Measurements from ENCODE around the gene PTGR3.

The PTGR3 gene

DNA sequence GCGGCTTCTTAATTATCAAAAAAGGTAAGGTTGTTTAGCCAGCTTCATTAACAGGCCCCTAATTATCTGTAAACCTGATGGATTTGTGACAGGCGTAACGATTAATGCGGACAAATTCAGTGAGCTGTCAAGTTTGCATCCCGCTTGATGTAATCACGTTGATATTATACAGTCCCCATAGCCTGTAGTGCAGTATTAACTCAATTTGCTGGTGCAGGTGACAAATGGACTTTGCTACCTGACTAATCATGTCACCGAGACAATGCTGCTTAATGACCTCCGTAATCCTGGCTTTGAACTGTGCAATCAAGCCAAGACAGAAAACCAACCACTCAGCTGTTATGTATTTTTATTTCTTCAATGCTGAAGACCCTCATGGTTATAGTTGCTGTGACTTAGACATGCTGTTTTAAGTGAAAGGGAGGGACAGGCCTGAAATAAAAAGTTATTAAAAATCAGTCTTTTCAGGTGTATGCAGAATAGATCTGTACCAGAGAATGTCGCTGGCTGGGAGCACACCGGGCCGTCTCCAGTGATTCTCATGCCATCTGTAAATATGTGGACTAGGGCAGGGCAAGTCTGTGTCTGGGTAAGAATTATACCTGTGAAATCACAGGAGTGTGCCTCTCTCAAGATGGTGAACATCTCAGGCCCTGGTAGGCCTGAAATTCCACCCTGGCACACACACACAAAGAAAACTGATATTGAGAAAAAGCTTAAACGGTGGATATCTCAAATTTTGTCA, 6.0 kb upstream of the PTGR3 start:
- DNase-seq (ENCODE audit: low spot score), result no peak

DNA sequence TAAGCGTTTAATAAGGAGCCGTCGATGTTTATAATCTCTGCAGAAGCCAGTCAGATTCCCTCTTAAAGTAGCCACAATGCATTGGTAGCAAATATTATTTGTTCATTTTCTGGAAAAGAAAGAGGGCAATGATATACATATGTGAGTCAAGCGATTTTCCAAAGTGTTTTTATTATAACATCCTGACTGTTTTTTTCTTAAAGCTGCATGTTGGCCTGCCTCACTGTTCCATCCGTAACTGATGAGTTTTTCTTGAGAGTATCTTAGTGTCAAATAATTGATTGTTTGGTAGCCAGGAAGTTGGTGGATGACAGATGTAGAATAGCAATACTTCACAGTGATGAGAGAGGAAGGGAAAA, 5.4 kb upstream of the PTGR3 start:
- DNase-seq (ENCODE audit: low spot score), result no peak

DNA sequence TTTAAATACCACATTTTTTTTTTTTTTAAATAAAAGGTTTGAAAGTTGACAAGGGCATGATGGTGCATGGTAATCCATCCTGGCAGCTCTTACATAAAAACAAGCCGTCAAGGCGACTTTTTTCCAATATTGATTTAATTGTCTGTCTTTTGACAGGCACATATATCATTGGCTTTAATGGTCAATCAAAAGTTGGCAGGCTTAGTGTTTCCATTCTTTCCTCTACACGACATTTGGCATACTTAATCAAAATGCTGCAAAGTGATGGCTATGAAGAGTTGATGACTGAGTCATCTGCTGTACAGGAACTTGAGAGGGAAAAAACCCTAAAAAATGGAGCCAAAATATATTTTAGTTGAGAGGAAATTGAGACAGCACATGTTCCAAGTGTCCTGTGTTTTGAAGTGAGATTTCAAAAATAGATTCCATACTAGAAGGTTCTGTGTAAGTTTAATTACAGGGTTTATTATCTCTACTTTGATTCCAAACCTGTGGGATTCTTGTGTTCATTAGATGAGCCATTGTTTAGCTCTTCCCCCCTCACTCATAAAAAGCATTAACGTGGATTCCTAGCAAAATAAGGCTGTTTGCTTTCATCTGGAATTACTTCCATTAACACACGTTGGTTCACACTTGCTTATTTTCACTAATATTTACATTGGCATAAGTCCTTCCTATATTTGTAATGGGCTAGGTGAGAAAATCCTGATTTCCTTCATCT, 4.8 kb upstream of the PTGR3 start:
- no peak for DNase-seq (ENCODE audit: low spot score)

DNA sequence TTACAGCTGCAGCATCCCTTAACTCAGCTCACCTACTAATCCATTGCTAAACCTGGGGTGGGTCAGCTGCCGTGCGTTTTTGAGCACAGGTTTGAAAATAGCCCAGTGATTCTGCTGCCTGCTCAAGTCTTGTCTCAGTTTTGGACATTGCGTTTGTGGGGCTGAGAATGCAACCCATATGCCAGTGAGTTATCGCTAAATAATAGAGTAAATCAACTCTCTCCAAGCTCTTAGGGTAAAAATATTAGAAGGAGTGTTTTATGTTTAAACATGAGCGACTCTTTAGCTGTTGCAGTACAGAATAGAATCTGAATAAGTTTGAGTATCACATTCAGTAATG, 3.8 kb upstream of the PTGR3 start:
- DNase-seq (ENCODE audit: low spot score), result no peak

DNA sequence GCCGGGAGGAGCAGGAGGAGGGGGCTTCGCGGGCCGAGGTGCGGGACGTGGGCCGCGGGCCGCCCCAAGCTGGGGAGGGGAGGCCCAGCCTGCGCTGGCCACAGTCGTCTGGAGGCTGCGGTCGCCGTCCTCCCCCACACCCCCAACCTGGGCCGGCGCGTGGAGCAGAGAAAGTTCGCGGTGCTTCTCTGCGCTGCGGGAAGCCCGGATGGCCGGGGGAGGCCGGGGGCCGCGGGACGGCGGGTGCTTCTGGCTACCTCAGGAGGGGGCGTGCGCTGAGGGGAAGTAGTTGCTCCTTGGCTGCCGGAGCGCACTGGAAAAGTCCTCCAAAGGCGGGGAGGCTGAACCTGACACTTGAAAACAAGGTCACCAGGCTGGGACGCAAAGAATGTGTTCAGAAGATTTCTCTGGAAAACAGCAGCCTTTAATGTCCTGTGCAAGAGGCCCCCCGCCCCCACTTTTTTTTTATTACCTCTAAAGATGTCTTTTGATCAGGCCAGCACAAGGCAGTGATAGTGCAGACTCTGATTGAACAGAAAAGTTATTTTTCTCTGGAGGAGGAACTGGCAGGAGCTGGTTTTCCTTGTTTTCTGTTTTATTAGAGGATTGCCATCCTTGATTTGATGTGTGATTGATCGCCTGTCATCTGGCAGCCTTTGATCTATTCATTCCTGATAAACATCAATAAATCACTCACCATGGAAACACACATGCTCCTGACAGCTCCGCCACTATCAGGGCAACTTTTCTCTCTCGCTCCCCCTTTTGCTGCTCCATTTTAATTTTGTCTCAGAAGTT, 3.2 kb upstream of the PTGR3 start:
- DNase-seq (ENCODE audit: low spot score), result peak; percentile 20

DNA sequence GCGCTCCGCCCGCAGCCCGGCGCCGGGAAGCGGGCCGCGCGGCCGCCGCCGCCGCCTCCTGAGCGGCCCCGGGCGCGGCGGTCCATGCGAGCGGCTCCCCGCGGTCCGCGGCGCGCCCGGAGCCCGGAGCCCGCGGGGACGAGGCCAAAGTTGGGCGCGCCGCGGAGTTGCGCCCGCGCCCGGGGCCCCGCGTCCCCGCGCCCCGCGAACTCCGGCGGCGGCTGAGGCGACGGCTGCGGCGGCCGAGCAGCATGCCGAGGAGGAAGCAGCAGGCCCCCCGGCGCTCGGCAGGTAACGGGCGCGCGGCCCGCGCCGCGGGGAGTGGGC, 2.6 kb upstream of the PTGR3 start:
- no peak for DNase-seq (ENCODE audit: low spot score)

DNA sequence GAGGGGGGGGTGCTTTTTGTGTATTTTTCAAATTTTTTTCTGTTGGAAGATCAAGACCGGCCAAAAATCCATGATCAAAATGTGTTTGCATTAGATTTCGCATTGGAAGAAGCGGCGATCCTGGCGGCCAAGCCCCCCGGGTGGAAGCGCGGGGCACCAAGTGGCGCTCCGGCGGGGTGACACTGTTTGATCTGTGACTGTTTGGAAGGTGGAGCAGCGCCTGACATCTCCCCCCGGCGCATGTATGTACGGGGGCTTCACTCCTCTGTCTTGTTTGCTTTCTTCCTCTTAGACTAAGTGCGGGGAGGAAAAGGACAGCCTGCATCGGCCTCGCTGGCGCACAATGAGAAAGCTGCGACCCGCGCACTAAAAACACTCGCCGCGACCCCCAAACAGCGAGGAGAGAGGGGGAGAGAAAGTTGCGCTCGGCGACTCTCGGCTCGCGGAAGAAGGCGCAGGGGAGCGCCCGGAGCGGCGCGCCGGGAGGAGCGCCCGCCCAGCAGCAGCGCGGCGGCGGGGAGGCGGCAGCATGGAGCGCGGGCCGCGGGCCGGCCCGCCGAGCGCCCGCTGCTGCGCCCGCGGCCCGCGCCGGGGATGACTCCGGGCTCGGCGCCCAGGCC, 2.2 kb upstream of the PTGR3 start:
- peak; percentile 26 for DNase-seq (ENCODE audit: low spot score)

DNA sequence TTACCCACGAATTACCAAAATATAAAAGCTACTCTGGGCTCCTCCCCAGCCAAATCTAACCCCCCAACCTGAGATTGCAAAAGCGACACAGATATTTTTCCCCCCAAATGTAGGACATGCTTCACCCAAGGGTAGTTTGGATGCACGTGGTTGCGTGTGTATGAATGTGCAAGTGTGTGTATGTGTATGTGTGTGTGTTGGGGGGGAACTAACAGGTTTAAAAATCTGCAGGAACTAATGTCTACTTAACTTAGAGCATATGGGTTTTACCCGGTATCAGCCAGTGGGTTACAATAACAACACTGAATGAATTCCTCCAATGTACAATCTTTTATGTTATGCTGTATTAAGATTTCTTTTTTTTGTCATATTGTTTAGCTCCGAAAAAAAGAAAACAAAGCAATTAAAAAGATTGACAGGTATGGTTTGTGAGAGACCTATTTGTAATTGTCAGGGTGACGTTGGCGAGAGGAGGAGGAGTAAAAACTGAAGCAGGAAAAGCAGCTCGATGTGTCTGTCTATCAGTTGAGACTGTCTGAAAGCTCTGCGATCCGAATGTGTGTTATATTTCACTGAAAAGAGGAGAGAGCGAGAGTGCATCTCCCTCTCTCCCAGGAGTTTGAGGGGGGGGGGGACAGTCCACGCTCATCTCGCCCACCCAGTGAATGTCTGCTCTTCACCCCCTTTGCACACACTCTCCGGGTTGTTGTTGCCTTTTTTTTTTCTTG, 1.5 kb upstream of the PTGR3 start, which contains the start of gene TSHZ1:
TSHZ1 (plus strand) TSS at position 524 of the 728 bp plus-strand sequence. CDS start 1,080 bp downstream, outside the sequence.
- peak; percentile 81 for DNase-seq (ENCODE audit: low spot score)

DNA sequence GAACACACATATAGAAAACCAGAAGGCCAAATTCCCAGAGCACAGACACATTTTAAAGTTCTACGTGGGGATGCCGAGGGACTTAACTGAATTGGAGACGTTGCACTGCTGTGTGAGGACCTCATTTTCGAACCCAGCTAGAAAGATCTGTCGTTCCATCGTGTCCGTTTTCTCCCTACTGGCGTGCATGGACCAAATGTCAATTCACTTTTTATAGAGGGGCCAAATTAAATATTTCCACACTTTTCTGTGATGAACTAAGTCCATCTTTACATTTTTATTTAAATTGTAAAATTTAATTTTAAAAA, 966 bp upstream of the PTGR3 start:
- DNase-seq (ENCODE audit: low spot score), result peak; percentile 22

DNA sequence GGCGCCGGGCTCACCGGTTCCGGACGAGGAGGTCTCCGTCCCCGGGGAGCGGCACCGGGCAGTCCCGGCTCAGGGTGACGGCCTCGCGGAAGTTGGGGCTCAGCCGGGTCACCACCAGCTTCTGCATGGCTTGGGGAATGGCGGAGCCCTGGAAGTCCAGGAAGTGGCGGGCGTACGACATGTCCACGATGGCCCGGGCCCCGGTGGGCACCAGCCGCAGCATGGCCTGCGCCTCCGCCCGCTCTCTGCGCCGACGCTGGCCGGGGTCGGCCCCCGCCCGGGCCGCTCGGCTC, 157 bp downstream of the PTGR3 start:
- no peak for DNase-seq (ENCODE audit: low spot score)

DNA sequence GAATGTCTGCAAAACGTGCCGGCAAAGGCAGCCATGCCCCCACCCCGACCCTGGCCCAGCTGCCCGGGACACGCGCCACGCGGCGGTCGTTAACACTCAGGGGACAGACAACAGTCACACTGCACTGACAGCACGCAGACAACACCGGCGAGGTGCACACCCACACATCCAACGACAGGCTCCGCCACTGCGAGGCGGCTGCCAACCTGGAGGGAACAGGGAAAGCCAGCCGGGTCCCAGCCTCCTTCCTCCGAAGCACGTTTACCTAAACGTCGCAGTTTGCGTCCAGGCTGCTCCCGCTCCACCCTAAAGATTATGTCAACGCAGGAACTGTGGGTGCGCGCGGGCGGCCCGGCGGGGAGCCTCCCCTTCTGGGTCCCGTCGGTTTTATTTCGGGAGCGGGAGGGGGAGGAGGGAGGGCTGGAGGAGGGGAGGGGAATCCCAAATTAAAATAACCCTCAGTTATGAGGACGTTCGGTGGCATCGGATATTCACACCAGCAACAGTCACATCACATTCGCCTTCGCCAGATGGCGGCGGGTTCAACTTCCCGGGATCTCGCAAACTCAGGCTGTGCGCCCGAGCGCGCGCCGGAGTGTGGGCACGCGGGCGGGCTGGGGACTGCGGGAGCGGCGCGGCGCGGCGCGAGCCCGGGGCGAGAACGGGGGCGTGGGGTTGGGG, 644 bp downstream of the PTGR3 start:
- peak; percentile 46 for DNase-seq (ENCODE audit: low spot score)

DNA sequence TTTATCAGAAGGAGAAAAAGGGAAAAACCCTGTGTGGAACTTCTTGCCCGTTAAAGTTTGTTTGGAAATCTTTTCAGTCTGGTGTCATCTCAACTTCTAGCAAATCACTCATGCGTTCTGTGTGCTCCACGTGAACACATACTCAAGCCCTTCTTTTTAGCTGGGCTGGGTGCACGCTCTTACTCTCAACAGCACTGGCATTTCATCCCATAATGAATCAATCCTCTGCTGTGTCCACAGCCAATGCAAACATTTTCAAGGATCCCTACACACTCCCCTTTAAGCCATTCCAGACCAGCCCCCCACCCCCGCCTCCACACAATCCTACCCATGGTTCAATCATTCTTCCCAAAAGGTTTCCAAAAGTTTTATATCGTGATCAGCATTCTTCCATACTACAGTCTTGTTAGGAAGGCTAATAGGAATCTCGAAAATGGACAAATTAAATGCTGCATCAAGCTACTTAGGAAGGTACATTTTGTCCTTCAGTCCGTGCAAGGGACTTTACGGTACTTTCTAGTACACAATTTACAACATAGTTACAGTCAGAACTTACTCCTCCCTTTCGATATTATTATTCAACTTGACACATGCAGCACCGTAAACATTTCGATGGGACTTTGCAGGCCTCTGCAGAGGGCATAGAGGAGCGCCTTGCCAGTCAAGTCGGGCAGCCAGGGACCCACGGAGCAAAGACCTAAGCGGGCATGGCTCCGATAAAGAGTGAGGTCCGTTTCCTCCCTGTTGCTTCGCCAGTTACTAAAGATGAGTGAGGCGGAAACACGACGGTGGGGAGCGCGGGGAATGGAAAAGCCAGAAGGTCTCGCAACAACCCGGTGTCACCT, 1.4 kb downstream of the PTGR3 start:
- DNase-seq (ENCODE audit: low spot score), result peak; percentile 42

DNA sequence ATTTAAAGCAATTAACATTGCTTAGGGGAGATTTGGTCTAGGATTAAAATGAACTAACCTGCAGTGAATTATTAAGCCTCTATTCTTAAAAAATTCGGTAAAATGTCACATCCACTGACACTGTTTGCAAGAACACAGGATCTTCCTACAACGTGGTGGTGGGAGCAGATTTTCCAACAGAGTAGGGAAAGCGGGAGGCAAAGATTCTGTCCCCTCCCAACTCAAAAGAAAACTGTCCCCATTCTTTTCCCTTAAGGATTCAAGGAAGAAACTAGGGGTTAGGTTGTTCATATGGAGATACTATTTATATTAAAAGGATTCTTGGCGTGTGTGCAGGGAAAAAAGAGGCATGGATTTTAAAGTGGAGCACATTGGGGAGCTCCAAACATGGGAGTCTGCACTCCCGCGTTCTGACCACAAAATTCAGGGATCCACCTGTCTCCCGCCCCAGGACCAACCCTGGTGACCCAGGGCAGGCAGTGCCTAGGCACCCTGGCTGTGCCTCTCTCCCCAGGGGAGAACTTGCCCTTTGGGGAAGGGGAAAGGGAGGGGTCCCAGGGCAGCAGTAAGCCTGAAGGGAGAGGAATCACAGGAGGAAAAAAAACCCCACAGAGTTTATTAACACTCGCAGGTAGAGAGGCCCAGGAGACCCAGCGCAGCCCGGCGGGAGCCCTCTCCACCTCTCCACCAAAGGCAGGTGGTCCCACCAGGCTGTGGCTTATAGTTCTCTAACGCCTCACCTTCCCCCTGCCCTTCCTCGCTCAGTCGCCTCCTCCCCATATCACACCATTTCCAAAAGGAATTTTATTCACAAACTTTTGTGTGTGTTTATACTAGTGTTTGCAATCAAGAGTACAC, 2.3 kb downstream of the PTGR3 start:
- DNase-seq (ENCODE audit: low spot score), result no peak

DNA sequence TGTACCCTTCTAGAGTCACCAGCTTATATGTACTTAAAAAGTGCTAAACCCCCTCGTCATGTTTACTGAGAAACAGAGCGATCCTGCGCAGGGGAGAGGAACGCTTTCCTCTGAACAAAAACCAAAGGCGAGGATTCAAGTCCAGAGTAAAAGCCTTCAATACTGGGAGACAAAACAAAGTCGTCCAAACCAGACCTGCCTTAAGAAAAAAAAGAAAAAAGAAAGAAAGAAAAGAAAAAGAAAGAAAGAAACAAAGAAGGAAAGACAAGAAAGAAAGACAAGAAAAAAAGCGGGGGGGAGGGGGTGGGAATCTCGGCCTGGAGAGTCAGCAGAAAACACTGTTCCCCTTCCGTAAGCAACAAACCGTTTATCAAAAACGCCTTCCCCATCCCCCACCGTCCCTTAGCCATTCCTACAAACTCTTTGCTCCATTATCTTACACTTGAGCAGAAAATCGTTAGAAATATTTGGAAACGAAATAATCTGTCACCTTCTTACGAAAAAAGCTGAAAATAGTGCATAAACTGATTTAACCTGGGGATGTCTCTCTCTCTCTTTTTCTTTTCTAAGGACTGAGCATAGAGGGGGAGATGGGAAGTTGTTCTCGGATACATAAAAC, 3.3 kb downstream of the PTGR3 start:
- no peak for DNase-seq (ENCODE audit: low spot score)

DNA sequence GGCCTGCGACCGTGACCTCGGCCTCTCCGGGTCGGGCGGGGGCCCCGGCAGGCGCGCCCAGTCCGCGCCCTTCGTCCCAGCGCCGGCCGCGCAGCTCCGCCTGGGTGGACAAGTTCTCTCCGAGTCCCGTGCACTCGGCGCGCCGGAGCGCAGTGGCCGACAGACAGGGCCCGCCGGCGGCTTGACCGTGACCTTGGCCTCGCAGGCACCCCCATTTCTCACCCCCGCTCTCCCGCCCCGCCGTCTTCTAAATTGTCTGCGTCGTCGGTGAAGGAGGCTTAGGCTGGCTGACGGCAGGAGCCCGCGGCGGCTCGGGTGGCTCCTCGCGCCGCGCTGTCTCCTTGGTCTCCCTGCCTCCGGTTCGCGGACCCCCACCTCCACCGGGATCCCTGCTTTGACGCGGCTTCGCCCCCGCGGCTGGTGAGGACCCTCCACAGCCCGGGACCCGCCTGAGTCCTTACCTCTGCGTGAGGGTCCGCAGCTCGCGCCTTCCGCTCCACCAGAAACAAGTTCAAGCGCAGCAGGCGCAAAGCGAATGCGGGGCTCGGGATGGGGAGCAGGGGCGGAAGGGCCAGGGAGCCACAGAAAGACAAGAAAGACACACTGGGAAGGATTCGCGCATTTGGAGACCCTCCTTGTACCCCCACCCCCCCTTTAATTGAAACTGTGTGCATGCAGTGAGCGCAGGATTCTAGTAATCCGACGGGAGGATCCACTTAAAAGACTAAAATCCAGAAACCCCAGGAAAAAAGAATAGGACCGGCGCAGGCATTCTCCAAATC, 4.0 kb downstream of the PTGR3 start:
- DNase-seq (ENCODE audit: low spot score), result no peak

DNA sequence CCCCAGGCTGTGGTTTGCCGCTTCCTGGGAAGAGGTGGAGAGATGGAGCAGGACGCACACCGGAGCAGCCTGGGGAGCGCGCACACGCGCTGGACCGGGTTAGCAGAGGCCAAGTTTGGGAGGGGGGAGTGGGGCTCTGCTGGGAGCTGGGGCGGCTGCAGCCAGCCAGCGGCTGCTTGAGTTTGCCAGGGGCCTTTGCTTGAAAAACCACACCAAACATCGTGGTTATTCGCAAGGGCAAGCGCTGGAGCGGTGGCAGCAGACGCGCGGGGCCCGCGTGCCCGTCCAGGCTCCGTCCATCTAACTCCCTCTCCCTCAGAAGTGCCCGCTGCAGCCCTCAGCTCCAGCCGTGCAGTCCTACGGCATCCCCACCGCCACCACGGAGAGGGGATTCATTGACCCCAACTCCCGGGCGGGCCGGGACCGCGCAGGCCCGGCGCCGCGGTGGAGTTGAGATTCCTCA, 4.6 kb downstream of the PTGR3 start:
- DNase-seq (ENCODE audit: low spot score), result no peak

DNA sequence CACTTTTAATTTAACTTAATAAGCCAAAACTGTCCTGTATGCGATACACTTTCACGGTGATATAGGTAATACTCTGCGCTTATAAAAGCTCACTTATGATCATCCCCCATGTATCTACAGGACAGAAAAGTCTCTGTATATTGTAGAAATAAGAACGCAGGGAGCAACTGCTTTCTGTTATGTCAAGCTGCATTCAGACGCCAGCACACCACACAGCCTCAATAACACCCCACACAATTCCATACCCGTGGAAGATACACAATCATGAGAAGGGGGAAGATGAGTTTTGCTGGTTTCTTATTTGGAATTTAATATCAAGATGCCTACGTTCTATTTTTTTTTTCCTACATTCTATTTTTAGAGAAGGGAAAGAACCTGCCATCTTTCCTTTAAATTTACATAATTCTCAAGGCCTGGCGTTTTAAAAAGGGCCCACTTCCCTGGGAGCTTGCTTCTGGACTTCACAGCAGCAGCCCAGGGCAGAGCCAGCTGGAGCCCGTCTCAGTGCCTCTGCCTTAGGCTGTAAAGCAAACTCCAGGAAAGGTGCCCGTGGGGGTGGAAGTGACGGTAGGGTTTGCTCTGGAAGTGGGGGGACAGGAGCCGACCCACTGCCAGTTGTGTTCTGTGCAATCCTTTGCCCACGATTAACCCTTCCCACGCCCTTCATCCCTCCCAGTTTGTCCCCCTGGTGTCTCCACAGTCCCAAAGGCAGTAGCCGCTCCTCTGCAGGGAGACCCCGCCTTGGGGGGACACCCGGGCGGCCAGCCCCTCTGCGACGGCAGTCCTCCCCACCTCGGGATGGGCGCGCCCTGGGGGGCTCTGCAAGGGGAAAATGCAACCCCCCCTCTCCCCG, 5.3 kb downstream of the PTGR3 start:
- DNase-seq (ENCODE audit: low spot score), result no peak

Data from HuH-7.5 (cell line).